Activated CD4-positive, alpha-beta T cell treated with anti-CD3 and anti-CD28 coated beads, Interleukin-2, amount 50 U/mL, for 48 hours (primary cell): ENCODE data around the gene TRAP1.

Source experiments
- DNase-seq, 2 experiments: peaks; one replicate each; pipeline ENCODE4 v3.0.0-alpha.2; 2020

The TRAP1 gene

GRCh38 chr16:3717235-3718018, at the start of gene TRAP1:
TSS of gene TRAP1 (minus strand) at chr16:3717524. CDS start at chr16:3717508, 16 bp downstream.
- DNase-seq = peak; percentile 90 to 92

- no peak for DNase-seq
Measured at GRCh38 chr16:3766177-3766576, 48.9 kb upstream of the TRAP1 start.

GRCh38 chr16:3764409-3764808, 47.1 kb upstream of the TRAP1 start:
- DNase-seq = no peak

DNA sequence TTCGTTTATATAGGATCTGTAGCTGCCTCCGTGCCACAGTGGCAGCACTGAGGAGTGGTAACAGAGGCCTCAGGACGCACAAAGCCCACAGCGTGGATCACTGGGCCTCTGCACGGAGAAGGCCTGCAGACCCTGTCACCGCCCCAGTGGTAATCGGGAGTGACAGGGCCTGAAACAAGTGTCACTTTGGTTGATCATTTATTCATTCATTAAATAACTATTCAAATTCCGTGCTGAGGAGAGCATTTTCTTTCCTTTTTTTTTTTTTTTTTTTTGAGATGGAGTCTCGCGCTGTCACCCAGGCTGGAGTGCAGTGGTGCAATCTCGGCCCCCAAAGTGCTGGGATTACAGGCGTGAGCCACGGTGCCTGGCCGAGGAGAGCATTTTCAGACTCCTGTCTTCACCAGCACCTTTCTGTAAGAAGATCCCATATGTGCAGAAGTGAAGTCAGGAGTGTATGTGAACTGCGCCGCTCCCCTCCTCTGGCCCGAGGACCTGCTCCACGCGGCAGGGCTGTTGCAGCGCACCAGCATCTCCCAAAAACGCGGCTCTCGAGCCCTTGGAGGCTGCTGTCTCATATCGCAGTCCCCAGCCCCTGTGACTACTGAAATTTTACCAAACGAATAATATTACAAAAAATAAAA, 44.9 kb upstream of the TRAP1 start:
- DNase-seq = no peak

GRCh38 chr16:3761375-3762106, 44.2 kb upstream of the TRAP1 start:
- DNase-seq = no peak

GRCh38 chr16:3760518-3760917, 43.2 kb upstream of the TRAP1 start:
- no peak for DNase-seq

DNA sequence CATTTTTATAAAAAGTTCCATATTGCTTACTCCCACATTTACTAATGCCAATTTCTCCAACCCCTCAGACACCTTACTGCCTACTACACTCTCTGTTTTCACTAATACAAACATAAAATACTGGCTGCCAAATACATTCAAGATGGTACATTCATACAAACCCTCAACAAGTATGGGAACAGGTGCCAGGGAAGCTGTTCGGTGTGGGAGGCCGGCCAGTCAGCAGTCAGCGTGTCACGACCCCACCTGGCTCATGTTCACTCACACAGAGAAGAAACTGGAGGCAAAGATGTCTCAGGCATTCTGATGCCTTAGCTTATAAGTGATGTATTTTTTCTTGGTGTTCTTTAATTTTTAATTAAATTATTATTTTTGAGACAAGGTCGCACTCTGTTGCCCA, 42.4 kb upstream of the TRAP1 start:
- no peak for DNase-seq

DNA sequence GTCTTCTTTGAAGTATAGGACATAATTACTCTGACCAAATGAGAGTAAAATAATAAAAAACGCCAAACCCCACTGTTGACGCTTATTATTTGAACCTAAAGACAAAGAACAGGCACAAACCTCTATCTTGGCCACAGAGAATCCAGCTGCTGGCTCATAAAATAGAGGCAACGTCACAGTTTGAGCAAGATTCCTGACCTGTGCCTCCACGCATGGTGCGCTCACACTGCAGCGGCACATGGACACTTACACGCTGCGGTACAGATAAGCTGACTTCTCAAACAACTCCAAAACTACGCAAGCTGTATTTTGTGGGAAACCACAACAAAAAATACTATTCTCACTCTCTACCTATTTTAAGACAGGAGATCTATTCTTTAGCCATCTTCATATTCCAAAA, 38.8 kb upstream of the TRAP1 start:
- no peak for DNase-seq

DNA sequence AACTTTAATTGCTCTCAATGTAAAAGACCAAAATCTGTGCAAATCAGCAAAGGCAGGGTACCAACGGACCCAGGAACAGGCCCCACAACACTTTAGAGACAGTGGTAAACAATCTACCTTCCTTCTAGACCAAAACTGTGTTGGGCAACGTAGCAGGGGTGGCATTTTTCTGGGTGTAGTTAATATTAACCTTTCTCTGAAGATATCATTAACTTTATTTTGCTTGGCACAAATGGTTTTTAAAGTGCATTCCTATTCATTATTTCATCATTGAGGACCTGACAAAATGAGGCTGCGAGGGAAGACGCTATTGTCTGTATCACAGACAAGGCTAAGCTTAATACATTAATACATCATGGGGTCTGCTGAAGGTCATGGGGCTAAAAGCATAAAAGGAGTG, 37.9 kb upstream of the TRAP1 start:
- no peak for DNase-seq

GRCh38 chr16:3754772-3755171, 37.4 kb upstream of the TRAP1 start:
- no peak for DNase-seq

- no peak for DNase-seq
Measured at GRCh38 chr16:3754081-3754703, 36.9 kb upstream of the TRAP1 start.

DNA sequence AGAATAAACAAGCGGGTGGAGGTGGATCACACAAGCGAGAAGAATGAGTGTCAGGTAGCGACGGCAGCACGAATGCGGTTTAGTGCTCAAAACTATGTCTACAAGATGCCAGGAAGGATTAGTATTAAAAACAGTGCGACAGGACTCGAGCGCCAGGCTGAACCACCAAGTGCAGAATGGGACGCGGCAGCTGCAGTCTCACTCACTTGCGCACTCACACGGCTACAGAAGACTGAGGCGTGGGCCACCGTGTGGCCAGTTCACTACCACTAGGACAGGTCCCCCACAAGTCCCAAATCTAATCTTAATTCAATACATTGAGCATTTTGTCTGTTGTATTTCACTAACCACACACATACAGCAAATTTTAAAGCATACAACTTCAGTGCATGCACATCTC, 35.7 kb upstream of the TRAP1 start:
- no peak for DNase-seq

- no peak for DNase-seq
Measured at GRCh38 chr16:3751878-3752277, 34.6 kb upstream of the TRAP1 start.

DNA sequence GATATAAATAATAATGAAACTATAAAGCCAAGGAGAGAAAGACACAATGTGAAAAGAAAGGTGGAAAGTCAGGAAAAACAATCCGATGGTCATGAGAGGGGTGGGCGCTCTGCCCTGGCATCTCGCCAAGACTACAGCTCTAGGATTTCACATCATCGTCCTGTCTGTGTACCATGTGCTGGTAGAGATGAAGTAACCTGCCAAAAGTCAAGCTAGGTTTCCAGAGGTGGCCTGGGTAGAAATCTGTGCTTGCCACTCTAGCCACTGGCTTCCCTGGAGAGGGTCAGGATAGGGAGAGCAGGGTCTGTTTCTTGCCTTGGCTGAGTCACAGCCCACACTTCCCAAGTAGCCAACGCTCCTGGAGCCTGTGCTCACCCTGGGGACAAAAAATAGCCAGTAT, 31.0 kb upstream of the TRAP1 start:
- DNase-seq = no peak

DNA sequence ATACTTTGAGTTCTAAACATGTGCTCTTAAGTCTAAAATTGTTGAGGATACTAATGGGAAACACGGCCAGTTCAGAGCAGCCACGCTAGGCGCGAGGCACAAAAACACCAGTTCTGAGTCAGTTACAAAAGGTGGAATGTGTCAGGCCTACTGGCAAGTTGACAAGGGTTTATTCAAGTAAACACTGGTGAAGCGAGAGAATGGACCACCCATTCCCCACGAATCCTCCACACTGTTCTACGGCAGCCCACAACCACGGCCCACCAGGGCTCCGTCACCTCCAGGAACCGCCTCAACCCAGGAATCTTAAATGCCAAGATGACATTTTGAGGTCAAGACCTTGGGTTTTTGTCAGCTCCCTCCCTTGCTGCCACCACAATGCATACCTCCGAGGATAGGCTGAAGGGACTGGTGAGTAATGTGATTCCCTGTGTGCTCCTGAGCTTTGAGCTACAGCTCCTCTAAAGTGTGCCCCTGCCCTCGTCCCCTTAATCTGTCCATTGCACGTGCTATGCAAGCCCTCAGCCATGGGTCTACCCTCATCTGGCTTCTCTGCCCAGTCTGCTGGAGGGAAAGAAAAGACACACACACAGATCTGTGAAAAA, 28.5 kb upstream of the TRAP1 start:
- DNase-seq = no peak

DNA sequence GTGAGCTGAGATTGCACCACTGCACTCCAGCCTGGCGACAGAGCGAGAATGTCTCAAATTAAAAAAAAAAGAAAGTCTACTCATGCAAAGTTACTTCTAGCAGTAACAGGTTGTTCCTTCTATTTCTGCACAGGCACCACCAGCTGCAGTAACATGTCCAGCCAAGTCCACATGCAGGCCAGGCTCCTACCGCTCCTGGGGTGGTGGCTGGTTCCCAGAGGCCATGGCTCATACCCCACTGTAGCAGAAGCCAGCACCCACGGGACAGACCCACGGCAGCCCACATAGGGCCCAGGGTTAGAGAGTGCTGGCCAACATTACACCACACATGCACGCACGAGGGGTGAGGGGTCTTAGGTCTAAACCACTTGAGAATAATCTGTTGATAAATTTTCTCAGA, 26.7 kb upstream of the TRAP1 start:
- DNase-seq = no peak

- DNase-seq = no peak
Measured at GRCh38 chr16:3740934-3741333, 23.6 kb upstream of the TRAP1 start.

DNA sequence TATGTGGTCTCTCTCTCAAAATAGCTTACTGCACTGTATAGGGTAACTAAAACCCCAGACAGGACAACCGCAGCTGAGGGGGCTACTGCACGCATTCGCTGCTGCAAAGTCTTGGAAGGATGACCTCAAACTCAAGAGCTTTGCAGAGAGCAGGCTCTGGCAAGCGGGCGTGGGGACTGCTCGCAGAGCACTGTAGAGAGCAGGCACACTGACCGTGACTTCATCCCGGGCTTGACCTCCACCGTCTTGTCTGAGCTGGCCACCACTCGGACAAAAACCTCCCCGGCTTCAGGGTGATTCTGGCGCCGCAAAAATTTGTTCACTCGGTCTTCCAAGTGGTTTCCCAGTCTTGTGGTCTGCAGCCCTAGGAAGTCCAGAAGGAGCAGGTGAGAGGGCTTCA, 22.9 kb upstream of the TRAP1 start:
- DNase-seq = no peak

- no peak for DNase-seq
Measured at GRCh38 chr16:3739636-3740035, 22.3 kb upstream of the TRAP1 start.

DNA sequence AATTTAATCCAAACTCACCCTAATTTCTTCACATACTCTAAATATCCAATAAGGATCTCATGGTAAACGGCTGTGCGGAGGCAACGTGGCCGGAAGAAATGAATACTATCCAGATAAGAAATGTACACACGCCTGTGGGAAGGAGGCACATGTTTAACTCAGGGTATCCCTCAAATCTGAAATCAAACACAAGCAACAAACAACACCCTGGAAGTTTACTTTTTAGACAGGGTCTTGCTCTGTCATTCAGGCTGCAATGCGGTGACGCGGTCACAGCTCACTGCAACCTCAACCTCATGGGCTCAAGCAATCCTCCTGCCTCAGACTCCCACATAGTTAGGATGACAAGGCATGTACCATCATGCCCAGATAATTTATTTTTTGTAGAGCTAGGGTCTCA, 21.2 kb upstream of the TRAP1 start:
- DNase-seq = no peak

DNA sequence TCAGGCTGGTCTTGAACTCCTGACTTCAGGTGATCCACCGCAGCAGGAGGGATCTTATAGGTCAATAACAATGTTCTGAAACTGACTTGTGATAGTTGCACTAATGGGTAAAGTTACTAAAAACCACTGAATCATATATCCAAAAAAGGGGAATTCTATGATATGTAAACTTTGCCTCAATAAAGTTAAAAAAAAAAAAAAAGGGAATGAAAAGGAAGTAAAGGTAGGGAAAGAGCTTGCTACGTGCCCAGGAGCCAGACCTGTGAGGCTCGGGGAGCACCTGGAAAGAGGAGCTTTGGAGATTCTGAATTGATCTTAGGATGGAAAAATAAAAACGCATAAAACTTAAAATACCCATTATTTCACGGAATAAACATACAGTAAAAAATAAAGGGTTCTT, 20.8 kb upstream of the TRAP1 start:
- no peak for DNase-seq

GRCh38 chr16:3737181-3737580, 19.9 kb upstream of the TRAP1 start:
- no peak for DNase-seq

DNA sequence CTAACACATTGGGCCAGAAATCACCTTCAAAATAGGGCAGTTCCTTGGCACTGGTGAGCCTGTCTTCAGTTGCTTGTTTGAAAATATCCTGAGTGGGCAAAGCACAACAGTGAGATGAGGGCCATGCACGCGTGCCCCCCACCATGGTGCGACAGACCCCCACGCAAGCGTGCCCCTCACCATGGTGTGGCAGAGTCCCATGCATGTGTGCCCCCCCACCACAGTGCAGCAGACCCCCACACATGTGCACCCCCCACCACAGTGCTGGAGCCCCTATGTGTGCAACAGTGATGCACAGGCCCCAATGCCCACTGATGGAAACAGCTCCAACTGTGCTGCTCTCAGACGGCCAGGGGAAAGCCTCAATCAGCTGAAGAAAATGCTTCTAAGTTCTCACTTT, 18.8 kb upstream of the TRAP1 start:
- DNase-seq = no peak
